Liver (tissue), 3 donors: Measurements from ENCODE around the gene PCBP2.

ENCODE experiments used
- RXRA ChIP-seq, 2 donors: IDR thresholded peaks; 2 replicates each; pipeline ENCODE4 v1.6.1; 2017 to 2018; ENCODE audit warnings: antibody characterized with exemption in 2 of 2, mild to moderate bottlenecking in 1 of 2
- TAF1 ChIP-seq: conservative IDR thresholded peaks from 2 replicates; pipeline ENCODE4 v1.6.1; 2016; ENCODE audit warnings: antibody characterized with exemption, mild to moderate bottlenecking
- TF ChIP-seq, protein P1 (sequence below): fragments of 150-350 bp; IDR thresholded peaks from 2 replicates; pipeline ENCODE4 v1.5.1; 2017; ENCODE audit warnings: improper control_type of control experiment, low read depth, low read length; ENCODE audit not compliant: missing input control
- TF ChIP-seq, protein P2 (sequence below): IDR thresholded peaks from 2 replicates; pipeline ENCODE4 v1.6.1; 2016; ENCODE audit warnings: antibody characterized with exemption, mild to moderate bottlenecking
- donor health status: healthy.
- donor health status: healthy.

DNA sequence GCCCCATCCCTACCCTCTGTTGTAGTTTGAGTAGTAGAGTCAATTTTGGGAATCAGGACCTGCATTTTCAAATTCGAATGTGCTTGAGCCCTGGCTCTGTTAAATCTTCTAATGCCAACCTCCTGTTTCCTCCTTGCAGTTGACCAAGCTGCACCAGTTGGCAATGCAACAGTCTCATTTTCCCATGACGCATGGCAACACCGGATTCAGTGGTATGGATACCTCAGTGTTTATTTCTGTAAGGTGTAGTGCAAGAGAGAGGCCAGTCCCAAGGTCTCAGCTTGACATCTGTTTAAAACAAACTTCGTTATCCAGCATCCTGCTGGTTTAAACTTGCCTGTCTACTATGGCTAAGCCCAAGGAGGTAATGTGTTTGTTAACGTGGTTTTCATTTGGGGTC lies 15.2 kb downstream of the PCBP2 start:
- TF ChIP-seq, protein P1, sequence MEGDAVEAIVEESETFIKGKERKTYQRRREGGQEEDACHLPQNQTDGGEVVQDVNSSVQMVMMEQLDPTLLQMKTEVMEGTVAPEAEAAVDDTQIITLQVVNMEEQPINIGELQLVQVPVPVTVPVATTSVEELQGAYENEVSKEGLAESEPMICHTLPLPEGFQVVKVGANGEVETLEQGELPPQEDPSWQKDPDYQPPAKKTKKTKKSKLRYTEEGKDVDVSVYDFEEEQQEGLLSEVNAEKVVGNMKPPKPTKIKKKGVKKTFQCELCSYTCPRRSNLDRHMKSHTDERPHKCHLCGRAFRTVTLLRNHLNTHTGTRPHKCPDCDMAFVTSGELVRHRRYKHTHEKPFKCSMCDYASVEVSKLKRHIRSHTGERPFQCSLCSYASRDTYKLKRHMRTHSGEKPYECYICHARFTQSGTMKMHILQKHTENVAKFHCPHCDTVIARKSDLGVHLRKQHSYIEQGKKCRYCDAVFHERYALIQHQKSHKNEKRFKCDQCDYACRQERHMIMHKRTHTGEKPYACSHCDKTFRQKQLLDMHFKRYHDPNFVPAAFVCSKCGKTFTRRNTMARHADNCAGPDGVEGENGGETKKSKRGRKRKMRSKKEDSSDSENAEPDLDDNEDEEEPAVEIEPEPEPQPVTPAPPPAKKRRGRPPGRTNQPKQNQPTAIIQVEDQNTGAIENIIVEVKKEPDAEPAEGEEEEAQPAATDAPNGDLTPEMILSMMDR, result no peak
- no peak for TF ChIP-seq RXRA (IDR thresholded peaks at IDR 0.05)
- TF ChIP-seq TAF1, result no peak
- TF ChIP-seq, protein P2, sequence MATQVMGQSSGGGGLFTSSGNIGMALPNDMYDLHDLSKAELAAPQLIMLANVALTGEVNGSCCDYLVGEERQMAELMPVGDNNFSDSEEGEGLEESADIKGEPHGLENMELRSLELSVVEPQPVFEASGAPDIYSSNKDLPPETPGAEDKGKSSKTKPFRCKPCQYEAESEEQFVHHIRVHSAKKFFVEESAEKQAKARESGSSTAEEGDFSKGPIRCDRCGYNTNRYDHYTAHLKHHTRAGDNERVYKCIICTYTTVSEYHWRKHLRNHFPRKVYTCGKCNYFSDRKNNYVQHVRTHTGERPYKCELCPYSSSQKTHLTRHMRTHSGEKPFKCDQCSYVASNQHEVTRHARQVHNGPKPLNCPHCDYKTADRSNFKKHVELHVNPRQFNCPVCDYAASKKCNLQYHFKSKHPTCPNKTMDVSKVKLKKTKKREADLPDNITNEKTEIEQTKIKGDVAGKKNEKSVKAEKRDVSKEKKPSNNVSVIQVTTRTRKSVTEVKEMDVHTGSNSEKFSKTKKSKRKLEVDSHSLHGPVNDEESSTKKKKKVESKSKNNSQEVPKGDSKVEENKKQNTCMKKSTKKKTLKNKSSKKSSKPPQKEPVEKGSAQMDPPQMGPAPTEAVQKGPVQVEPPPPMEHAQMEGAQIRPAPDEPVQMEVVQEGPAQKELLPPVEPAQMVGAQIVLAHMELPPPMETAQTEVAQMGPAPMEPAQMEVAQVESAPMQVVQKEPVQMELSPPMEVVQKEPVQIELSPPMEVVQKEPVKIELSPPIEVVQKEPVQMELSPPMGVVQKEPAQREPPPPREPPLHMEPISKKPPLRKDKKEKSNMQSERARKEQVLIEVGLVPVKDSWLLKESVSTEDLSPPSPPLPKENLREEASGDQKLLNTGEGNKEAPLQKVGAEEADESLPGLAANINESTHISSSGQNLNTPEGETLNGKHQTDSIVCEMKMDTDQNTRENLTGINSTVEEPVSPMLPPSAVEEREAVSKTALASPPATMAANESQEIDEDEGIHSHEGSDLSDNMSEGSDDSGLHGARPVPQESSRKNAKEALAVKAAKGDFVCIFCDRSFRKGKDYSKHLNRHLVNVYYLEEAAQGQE, result no peak
